ENCODE data around the gene ELL2.
"Not testable (repeated sequence)": the region's sequence is repeated elsewhere in the genome, so short reads cannot be mapped to it uniquely, and the experiment has no call there.

Gene ELL2

DNA sequence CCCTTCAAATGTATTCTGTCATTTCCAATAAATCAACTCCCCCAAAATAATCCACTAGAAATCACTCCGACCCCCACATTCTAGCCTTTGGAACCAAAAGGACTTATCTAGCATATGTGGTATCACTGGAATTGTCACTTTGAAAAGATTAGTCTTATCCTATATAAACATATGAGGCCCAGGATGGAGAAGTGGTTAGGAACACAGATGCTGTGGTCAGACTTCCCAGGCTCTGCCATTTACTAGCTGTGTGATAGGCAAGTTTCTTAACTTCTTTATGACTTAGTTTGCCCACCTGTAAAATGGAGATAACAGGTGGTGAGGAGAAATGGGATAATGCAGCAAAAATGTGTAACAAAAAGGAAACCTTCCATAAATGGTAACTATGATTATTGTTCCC is 77.1 kb downstream of the ELL2 start:
- no peak for FAIRE-seq

DNA sequence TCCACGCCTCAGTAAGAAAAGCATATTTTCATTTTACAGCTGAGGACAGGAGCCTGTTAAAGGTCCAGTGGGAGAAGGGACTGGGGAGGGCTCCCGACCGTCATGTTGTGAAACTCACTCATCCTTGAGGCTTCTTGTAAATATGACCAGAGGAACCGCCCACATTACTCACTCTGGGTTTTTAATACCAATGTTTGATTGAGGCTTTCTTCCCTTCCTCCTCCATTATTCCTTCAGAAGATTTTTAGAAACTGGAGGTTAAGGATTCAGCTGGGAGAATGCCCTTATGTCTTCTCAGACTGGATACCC is 77.7 kb downstream of the ELL2 start:
- no peak for DNase-seq (ENCODE audit: insufficient read length, low spot score)
- no peak for FAIRE-seq

More for the DNA sequence above, 77.1 kb downstream of the ELL2 start:
- DNase-seq (ENCODE audit: insufficient read length, low spot score): no peak

DNA sequence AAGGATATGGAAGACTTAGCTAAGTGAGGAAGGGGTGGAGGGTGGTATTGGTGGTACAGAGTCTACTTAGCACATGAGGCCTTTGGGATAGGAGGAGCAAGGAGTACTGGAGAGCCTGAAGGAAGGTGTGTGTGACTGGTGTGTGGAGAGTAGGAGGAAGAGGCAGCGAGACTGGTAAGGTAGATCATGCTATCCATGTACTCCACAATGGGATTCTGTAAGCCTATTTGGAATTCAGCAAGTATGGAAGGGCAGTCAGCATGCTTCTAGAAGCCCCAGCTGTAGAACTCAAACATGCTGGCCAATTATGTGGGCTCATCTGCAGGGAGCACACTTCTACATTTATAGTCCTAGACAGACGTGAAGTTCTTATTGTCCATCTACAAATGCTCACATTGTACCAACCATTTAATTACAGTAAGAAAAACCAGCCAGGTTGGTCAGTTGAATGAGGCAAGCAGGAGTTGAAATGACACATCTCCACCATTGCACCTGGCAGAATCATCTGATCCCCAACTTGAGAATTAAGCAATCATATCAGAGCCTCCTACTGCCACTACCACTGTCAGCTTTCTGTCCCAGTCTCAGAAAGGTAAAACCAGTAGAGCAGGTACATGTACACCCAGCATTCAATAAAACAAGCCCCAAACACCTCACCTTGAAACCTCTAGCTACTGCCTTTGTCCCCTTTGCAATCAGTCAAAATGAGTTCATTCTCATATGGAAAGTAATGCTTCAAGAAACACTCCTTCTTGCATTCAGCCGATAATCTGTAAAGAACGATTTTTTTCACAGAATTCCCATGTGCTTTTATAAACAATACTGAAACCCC is 78.2 kb downstream of the ELL2 start:
- DNase-seq (ENCODE audit: insufficient read length, low spot score): no peak
- no peak for FAIRE-seq

DNA sequence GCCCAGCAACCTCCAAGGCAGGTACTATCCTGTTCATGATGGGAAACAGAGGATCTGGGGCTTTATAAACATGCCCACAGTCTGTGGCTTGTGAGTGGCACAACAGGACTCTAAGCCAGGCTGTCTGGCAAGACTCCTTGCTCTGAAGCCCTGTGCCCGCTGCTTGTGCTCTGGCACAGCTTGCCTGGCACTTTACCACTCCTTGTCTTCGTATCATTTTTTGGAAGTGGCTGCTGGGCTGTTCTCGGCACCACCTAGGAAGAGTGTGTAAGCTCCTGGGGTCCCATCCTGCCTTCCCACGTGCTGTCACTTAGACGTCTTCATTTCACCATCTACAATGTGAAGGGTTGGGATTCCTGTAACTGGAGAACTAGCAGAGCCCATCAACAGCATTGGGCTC is 79.8 kb downstream of the ELL2 start:
- FAIRE-seq (no peak), DNase-seq (ENCODE audit: insufficient read length, low spot score) (no peak)

DNA sequence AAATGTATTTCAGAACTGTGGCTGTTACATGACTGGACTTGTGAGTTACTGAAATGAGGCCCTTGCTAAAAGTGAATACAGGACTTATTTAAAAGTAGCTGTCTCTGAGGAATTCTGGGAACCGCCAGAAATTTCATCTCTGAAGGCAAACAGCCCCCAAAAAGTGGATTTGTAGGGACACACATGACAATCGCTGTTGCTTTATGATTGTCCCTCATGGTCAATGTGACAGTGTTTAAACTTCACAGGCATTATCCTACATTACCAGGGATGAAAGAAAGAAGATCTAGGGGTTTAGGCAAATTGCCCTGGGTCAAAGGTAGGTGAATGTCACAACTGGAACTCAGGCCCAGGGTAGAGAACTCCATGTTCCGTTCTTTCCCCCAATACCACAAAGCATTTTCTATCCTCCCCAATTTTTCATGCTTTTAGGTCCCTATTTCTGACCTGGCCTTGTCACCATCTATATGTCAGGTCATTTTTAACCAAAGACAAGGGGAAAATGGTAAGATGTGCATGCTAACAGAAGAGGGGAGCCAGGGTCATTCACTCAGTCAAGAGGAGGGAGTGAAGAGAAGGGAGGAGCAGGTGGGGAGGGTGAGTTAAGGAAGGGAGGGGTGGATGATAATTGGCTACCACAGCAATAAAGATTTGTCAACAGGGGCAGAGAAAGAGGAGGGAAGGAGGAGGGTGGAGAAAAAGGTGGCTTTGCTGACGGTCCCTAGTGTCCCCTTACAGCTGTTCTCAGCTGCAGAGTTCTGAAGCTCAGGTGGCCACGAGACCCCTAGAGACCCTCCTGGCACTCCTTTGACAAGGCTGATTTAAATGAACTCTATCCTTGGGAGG is 81.3 kb downstream of the ELL2 start:
- FAIRE-seq (no peak), DNase-seq (ENCODE audit: insufficient read length, low spot score) (no peak)

DNA sequence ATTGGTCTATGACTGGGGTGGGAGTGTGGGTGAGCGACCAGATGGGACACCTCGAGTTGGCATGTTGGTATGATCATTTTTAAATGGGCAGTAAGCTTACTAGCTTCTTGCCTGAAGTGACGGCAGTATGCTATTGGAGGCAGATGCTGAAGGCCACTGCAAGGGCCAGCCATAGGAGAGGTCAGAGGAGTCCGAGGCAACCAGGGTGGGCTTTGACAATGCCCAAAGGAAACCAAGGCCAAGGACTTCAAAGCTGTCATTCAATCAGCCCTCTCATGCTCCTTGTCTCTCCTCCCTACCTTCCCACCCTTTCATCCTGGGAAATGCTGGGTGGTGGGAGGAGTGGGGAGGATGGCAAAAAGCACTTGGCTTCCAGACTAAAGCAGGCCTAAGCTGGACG is 82.0 kb downstream of the ELL2 start:
- DNase-seq (ENCODE audit: insufficient read length, low spot score): no peak
- FAIRE-seq: no peak

DNA sequence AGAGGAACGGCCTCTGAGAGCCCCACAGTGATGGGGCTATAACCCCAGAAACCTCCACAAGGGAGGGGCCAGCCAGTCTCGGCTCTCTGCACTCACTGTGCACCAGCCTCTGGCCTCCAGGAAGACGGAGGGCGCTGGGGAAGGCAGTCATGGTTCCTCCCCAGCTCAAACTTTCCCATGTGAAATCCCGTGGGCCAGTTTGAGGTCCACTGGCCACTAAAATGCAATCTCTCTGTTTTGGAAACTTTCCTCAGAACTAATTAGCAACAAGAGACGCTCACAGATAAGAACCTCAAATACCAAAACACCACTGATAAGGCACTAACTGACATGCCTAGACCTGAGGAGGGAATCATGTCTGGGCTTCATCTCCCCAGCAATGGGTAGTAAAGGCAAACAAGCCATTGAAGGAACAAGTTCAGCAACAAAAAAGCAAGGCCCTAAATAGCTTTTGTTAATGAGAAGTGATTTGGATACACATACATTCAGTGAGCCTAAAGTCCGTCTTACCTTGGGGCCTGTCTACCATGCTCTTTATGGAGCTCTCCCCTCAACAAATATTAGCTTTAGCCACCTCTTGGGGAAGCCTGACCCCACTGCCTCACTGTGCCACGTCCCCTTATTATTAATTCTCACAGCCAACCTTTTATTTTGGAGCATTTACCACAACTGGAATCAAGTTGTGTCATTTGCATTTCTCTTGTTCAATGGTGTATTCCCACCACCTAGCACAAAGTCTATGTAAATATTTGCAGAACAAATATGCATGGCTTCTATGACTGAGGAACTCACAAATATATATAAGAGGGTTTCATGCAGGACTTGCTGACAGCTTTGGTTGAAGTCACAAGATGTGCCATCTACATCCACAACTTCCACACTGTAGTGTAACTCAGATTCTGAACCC is 83.0 kb downstream of the ELL2 start:
- DNase-seq (ENCODE audit: insufficient read length, low spot score): no peak
- FAIRE-seq: no peak

DNA sequence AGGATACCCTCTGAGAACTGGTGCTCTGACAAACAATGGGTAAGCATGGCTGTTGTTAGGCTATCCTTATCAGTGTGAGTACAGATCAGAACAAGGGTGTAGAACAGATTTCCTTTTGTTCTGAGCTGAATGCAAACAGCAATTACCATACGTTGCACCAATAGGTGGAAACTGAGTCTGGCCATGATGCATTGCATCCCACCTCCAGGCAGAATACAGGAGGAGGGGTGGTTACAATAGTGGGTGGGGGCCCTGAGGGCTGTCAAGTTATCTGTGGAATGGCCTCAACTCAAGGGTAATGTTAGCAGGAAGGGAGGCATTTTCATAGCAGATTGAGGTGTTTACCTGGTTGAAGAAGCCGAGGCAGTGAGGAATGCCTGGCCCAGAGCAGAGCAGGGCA is 84.9 kb downstream of the ELL2 start:
- no peak for DNase-seq (ENCODE audit: insufficient read length, low spot score)
- FAIRE-seq: no peak

DNA sequence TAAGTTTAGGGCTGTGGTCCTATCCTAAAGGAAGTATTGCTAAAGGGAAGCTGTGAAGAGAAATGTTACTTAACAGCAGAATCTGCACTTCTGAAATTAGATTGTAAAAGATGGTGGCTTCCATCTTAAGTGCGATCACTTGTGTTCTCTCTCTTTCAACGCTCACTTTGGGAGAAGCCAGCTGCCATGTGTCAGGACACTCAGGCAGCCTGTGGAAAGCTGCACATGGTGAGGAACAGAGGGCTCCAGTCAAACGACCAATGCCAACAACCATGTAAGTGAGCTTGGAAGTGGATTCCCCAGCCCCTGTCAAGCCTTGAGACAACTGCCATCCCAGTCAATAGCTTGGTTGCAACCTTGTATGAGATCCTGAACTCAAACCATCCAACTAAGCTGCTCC is 87.4 kb downstream of the ELL2 start:
- no peak for FAIRE-seq
- no peak for DNase-seq (ENCODE audit: insufficient read length, low spot score)

DNA sequence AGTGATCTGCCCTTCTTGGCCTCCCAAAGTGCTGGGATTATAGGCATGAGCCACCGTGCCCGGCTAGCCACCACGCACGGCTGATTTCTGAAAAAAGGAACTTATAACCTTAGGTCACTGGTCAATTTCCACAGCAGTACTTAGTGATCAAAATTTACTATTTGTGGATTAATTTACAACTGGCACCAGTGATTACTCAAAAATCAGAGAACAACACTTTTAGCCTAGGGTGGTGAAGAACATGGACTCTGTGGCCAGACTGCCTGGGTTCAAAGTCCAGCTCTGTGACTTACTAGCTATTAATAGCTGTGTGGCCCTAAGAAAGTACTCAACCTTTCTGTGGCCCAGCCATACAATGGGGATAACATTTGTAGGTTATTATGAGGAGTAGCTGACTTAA is 88.3 kb downstream of the ELL2 start:
- DNase-seq (ENCODE audit: insufficient read length, low spot score) (no peak), FAIRE-seq (no peak)

DNA sequence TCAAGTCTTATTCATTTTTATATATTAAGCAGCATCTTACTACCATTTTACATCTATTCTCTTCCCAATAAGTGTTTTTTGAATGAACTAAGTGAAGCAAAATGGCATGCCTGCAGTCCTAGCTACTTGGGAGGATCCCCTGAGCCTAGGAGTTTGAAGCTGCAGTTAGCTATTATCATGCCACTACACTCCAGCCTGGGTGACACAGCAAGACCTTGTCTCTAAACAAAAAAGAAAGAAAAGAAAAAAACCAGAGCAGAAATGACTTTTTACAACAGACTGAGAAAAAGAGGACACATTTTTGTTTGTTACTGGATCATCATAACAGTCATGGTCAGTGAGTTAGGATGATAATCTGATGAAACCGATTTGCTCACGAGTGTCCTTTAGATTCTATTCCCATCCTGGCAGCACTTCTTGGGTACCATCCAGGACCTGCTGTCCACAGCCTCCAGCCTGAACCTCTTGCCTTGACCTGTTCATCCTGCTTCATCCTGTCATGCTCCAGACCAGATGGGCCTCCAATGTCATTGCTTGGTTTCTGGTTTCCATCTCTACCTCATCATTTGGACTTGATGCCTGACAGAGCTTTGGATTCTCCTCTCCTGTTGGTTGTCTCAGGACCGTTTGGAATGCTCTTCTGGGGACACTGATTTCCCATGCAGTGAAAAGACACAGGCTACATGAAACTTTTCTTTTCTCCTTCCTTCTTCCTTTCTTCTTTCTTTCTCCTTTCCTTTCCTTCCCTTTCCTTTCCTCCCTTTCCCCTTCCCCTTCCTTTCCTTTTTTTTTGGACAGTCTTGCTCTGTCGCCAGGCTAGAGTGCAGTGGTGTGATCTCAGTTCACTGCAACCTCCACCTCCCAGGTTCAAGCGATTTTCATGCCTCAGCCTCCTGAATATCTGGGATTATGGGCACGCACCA is 89.0 kb downstream of the ELL2 start:
- FAIRE-seq (no peak), DNase-seq (ENCODE audit: insufficient read length, low spot score) (no peak)

DNA sequence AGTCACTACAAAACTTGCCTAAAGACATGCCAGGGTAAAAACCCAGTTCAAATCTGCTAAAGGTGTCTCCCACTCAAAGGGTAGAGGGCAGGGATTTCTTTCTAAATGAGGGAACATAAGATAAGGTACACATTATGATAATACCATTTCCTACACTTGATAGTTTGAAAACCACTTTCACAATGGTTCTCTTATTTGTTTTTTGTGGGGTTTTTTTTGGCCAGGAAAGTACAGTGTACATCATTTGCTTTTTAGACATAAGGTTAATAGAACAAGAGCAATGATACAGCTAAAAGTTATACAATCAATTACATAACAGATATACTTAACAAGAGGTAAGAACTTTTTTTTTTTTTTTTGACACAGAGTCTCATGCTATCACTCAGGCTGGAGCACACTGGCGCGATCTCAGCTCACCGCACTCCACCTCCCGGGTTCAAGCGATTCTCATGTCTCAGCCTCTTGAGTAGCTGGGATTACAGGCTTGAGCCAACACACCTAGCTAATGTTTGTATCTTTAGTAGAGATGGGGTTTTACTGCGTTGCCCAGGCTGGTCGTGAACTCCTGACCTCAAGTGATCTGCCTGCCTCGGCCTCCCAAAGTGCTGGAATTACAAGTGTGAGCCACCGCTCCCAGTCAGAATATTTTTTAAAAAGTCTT is 90.4 kb downstream of the ELL2 start:
- FAIRE-seq: no peak
- DNase-seq (ENCODE audit: insufficient read length, low spot score): no peak

DNA sequence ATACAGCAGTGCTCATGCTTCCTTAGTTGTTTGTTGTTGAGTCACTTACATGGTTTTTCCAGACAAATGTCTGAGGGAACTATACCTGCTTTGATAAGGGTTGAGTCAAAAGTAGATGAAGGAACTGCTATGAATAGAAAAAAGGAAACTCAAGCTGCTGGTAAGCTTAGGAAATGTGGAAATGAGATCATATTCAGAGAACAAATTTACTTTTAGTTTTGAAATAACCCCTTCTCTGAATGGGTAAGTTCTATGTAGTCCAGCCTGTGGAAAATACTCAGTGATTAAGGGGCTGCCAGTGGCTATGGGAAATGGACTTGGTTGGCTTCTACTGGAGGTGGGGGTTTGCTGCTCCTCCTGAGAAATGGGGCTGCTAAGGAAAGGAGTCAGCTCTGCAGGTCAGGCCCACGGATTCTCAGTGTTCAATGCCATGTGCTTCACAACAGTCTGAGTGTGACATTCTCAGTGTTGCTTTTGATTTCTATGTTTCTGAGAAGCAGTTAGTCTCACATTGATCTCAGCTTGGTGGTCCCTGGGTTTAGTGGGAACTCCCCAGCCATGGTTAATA is 91.5 kb downstream of the ELL2 start:
- FAIRE-seq: no peak
- DNase-seq (ENCODE audit: insufficient read length, low spot score): no peak

DNA sequence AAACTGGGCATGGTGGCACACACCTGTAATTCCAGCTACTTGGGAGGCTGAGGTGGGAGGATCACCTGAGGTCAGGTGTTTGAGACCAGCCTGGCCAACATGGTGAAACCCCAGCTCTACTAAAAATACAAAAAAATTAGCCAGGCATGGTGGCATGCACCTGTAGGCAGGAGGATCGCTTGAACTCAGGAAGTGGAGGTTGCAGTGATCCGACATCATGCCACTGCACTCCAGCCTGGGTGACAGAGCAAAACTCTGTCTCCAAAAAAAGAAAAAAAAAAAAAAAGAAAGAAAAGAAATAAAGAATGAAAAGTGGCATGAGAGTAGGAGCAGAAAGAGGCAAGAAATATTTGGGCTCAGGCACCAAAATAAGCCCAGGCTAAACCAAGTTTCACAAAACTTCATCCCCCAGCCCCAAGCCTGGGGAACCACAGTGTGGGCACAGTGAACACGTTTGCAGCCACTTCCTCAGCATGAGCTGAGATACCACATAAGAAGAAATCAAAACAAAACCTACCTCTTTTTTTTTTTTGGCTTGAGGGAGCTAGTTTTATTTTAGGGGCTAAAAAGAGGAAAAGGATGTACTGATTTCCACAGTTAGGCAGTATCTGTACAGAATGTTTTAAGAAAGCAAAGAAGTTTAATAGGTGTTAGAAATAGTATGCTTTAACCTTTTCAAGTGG is 92.3 kb downstream of the ELL2 start:
- FAIRE-seq; DNase-seq (ENCODE audit: insufficient read length, low spot score): not testable (repeated sequence)

DNA sequence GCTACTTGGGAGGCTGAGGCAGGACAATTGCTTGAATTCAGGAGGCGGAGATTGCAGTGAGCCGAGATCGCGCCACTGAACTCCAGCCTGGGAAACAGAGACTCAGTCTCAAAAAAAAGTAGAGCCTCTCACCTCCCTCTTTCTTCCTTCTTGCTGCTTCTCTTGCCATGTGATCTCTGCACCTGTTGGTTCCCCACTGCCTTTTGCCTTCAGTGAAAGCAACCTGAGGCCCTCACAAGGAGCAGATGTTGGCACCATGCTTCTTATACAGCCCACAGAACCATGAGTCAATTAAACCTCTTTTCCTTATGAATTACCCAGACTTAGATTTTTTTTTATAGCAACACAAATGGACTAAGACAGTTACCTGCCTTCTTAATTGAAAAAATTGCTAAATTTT is 93.5 kb downstream of the ELL2 start:
- no peak for FAIRE-seq
- DNase-seq (ENCODE audit: insufficient read length, low spot score): no peak

DNA sequence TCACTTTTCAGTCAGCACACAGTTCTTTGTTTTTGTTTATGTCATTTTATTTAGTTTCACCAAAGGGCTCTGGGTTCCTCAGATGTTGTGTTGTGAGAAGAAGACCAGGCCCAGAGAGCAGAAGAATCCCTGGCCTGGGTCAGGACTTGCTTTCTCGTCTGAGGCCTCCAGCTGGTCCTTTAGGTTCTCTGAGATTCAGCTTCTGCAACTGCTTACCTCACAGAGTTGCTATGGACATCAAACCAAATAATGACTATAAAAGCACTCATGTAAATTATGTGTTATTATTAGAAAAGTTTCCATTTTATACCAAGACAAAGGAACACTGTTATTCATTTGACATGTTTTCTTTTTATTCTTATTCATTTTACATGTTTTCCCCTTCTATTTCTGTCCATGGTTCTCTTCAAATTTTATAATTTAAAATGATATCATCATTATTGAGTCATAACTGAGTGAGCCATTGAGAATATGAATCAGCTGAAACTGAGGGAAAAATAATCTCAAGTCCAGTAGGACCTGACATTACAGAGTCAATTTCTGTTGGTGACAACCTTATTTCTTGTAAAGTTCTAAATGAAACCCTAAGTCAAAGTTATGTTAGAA is 95.1 kb downstream of the ELL2 start:
- FAIRE-seq (no peak), DNase-seq (ENCODE audit: insufficient read length, low spot score) (no peak)

DNA sequence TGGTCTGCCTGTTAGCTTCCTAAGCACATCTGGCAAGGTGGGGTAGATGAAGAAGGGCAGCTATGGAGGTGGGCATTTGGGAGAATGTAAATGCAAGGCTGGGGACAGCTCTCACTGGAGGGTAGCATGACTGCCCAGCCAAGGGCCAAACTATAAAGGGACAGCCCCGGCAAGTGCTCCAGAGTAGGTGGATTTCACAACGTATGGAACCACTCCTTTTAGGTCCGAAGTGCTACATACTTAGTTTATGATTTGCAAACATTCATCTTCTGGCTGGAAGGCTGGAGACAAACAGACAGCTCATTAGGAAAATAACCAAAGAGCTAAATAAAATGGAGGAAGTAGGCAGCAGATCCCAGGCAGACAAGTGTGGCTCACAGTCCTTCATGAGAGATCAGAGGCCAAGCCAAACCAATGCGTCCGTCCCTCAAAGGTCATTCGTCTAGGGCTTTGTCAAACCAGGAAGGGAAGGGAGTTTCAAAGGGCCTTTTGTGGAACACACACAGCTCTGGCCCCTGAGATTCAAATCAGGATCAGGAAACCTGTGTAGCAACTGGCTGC is 96.6 kb downstream of the ELL2 start:
- FAIRE-seq: no peak
- DNase-seq (ENCODE audit: insufficient read length, low spot score): no peak

DNA sequence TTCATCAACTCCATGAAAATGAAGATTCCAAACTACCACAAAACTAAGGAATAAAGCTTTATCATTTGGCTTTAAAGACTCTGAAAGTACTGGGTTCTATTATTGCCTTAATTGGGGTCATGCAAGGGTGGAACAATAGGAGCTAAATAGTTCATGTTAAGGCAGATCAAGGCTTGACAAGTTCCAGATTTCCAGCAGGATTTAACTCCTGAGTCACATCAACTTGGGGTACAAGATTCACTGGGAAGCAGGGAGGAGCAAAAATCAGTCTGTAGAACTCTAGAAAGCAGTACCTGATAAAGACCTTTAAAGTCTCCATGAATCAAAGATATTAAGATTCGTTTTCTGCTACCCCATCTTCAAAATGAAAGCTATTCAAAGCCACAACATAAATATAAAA is 97.2 kb downstream of the ELL2 start:
- no peak for FAIRE-seq
- DNase-seq (ENCODE audit: insufficient read length, low spot score): no peak
